Psoas muscle (tissue), 8 donors: ENCODE results near the gene SLC9C2. TPM values are rescaled to one million over a fixed set of nuclear protein-coding genes. Genes with fewer than 3 reads are reported as not detected.
"Not testable (repeated sequence)": the region's sequence is repeated elsewhere in the genome, so short reads cannot be mapped to it uniquely, and the experiment has no call there.

Source experiments
- ATAC-seq, 4 donors: fragments of 200-7000 bp; cut with Tn5 transposase; one replicate each; pipeline ENCODE4 v1.9.1; 2020; ENCODE audit warnings: moderate library complexity in 3 of 4, mild to moderate bottlenecking in 2 of 4
- DNase-seq, 2 donors: peaks; one replicate each; pipeline ENCODE4 v3.0.0-alpha.2; 2020
- H3K27ac ChIP-seq: fragments of 200-600 bp; one replicate; pipeline ENCODE4 v1.8.0; 2022
- H3K27me3 ChIP-seq, 3 donors: fragments of 200-600 bp in 1 of 3; one replicate each; pipeline versions ENCODE4 v1.6.1 to v1.8.0; 2013 to 2022; ENCODE audit warnings: low read length in 2 of 3, mild to moderate bottlenecking in 2 of 3, moderate library complexity in 1 of 3; ENCODE audit not compliant: insufficient read depth in 3 of 3
- H3K36me3 ChIP-seq, 2 donors: fragments of 200-600 bp in 1 of 2; one replicate each; pipeline versions ENCODE4 v1.6.1 to v1.8.0; 2013 to 2022; ENCODE audit warnings: low read depth in 1 of 2, mild to moderate bottlenecking in 1 of 2, moderate library complexity in 1 of 2; ENCODE audit not compliant: insufficient read depth in 1 of 2
- H3K4me1 ChIP-seq: fragments of 200-600 bp; one replicate; pipeline ENCODE4 v1.8.0; 2022
- H3K4me3 ChIP-seq: fragments of 200-600 bp; one replicate; pipeline ENCODE4 v1.8.0; 2022; ENCODE audit warnings: mild to moderate bottlenecking
- H3K9me3 ChIP-seq: fragments of 200-600 bp; one replicate; pipeline ENCODE4 v1.8.0; 2022
- WGBS, 3 donors: extraction: QIAGEN DNeasy Blood & Tissue Kit; methylation state at CpG; one replicate each; pipeline versions ENCODE4 v1.1.6 to v1.1.7; 2013; 5-methylcytosine and 5-hydroxymethylcytosine counted together
- intact Hi-C, 2 donors: fragments of 100-400 bp; cut with DNase I; formaldehyde crosslinking; loops; one replicate each; pipeline versions ENCODE4 v1.11.0 to v1.14.2; 2022
- polyA plus RNA-seq, 3 donors: library from polyadenylated mRNA; stranded (reverse); fragments of 200-250 nt; gene quantifications; one replicate each; pipeline ENCODE4 v1.2.3, GENCODE V29; 2013
- total RNA-seq, 4 donors: library from RNA; stranded (reverse); fragmentation: NEBNext Ultra II Directional in 2 of 4; extraction: Animal tissue kit (Norgen Biotek cat#: 25700) in 2 of 4; gene quantifications; one replicate each; pipeline versions ENCODE4 v1.2.1 to v1.2.4, GENCODE V29; 2021 to 2023
- TF ChIP-seq, protein P1 (sequence below): fragments of 200-600 bp; IDR thresholded peaks from one replicate; pipeline ENCODE4 v1.8.0; 2022; ENCODE audit warnings: antibody characterized with exemption
- donor health status: healthy with polysubstance abuse.
- donor health status: DM: no; HTN: no; CAD: no; lungs with moderate emphysema.
- donor health status: Bipolar disorder and iron deficiency.
- donor health status: healthy.
- donor health status: DM: yes; HTN: yes; CAD: no.
- donor health status: DM: no; HTN: no; CAD: no.
- donor health status: DM: no; HTN: no; CAD: no.
- donor health status: DM: yes; HTN: yes; CAD: no.

SLC9C2 gene
- total and polyA plus RNA-seq, 7 donors = not detected

DNA sequence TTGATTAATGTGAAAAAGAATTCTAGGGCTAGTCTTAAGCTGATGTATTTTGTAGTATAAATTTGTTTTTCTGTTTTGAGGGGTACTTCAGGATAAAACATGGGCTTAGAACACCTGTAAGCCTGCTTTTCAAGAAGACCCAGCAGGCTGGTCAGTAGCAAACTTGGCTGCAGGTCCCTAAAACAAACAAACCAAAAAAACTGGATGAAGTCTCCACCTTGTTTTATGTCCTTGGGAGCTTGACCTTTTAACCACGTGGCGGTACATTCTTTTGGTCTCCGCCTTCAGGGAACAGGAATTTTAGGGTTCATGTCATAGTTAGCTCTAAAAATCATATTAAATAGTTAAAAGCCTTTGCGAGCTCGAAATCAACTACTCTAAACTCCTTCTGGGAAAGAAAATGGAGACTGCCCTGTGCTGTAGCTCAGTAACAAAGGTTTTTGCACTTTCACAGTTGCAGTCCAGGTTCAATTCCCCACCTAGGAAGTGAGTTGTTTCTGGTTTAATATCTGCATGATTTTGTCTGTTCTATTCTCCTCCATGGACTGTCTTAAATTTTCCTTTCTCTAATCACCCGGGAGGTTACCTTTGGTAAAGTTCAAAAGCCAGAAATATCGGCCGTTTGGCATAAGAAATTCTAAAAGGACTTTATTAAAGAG is 107.1 kb downstream of the SLC9C2 start:
- ATAC-seq (no peak), DNase-seq (no peak)
- Histone ChIP-seq H3K36me3 (peaks cover 5 to 30% of the 10 kb centered on the region in 2 donors), H3K4me1 (no peaks in the 10 kb centered on the region), H3K4me3 (no peak overlapping the region), H3K9me3 (no peaks in the 10 kb centered on the region), H3K27me3 (no peaks in the 10 kb centered on the region), H3K27ac (no peak overlapping the region)
- 70 to 89% (median 85%) methylated on average over 8 of the region's 8 CpGs for WGBS, 3 donors
- intact Hi-C loops = no loop called here
- TF ChIP-seq, protein P1, sequence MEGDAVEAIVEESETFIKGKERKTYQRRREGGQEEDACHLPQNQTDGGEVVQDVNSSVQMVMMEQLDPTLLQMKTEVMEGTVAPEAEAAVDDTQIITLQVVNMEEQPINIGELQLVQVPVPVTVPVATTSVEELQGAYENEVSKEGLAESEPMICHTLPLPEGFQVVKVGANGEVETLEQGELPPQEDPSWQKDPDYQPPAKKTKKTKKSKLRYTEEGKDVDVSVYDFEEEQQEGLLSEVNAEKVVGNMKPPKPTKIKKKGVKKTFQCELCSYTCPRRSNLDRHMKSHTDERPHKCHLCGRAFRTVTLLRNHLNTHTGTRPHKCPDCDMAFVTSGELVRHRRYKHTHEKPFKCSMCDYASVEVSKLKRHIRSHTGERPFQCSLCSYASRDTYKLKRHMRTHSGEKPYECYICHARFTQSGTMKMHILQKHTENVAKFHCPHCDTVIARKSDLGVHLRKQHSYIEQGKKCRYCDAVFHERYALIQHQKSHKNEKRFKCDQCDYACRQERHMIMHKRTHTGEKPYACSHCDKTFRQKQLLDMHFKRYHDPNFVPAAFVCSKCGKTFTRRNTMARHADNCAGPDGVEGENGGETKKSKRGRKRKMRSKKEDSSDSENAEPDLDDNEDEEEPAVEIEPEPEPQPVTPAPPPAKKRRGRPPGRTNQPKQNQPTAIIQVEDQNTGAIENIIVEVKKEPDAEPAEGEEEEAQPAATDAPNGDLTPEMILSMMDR = no peak

DNA sequence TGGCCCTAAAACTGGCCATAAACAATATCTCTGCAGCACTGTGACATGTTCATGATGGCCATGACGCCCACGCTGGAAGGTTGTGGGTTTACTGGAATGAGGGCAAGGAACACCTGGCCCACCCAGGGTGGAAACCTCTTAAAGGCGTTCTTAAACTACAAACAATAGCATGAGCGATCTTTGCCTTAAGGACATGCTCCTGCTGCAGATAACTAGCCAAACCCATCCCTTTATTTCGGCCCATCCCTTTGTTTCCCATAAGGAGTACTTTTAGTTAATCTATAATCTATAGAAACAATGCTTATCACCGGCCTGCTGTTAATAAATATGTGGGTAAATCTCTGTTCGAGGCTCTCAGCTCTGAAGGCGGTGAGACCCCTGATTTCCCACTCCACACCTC is 109.7 kb downstream of the SLC9C2 start:
- not testable (repeated sequence) for DNase-seq, H3K27me3 ChIP-seq, H3K27ac ChIP-seq, H3K4me1 ChIP-seq, H3K9me3 ChIP-seq, ATAC-seq, H3K4me3 ChIP-seq
- H3K36me3 ChIP-seq = peaks cover 9 to 41% of the 10 kb centered on the region in 2 donors
- intact Hi-C loops = loop anchor here in 1 of 2 donors (5.0 kb wide), 1 partner anchor 61 kb away; no protein-coding TSS in a partner anchor
- 88 to 97% (median 93%) methylated on average over 8 of the region's 8 CpGs for WGBS, 3 donors

DNA sequence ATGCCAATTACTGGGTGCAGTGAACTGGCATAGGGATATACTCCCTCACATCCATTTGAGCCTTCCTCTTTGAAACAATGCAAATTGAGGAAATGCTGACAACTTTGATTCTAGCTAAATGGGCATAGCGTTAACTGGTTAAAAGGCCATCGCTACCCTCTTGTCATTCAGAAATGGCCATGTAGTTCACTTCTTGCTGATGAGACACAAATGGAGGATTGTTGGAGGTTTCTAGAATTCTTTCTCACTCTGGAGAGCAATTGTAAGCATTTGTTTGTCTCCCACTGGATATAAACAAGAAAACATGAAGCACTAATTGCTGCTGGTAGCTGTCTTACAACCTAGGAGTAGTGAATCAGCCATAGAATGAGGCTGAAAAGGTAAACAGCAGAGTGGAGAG is 111.4 kb downstream of the SLC9C2 start:
- TF ChIP-seq, protein P1 = no peak
- intact Hi-C loops = loop anchor here in 1 of 2 donors (5.0 kb wide), 1 partner anchor 59 kb away; no protein-coding TSS in a partner anchor
- Histone ChIP-seq H3K36me3 (peaks cover 17 to 58% of the 10 kb centered on the region in 2 donors), H3K4me3 (no peak overlapping the region), H3K27ac (no peak overlapping the region), H3K9me3 (no peaks in the 10 kb centered on the region), H3K4me1 (no peaks in the 10 kb centered on the region), H3K27me3 (no peaks in the 10 kb centered on the region)
- DNase-seq (no peak), ATAC-seq (peak in 2 of 4 donors; percentile 7 to 8)
- WGBS, 3 donors = 96 to 100% (median 99%) methylated on average over 2 of the region's 2 CpGs

DNA sequence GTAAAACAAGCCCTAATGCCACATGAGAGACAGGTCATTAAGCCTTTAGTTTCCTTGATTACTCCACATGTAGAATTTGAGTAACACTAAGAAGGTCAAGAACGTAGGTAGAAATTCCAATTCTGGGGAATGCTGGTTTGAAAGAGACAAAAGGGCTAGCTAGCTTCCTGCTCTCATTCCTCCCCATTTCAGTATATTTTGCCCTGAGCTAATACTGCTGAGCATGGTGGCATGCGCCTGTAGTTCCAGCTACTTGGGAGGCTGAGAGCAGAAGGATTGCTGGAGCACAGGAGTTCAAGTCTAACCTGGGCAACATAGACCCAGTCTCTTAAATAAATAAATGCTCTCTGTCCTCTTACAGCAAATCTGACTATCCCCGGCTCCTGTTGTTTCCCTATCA is 112.9 kb downstream of the SLC9C2 start:
- Histone ChIP-seq H3K27ac (peak overlapping the region; percentile 36), H3K36me3 (peaks cover 26 to 73% of the 10 kb centered on the region in 2 donors), H3K4me3 (no peak overlapping the region), H3K9me3 (no peaks in the 10 kb centered on the region), H3K27me3 (no peaks in the 10 kb centered on the region), H3K4me1 (no peaks in the 10 kb centered on the region)
- TF ChIP-seq, protein P1 = no peak
- DNase-seq = no peak
- peak in 2 of 4 donors; percentile 12 to 18 for ATAC-seq
- intact Hi-C loops = loop anchor here in 1 of 2 donors (5.0 to 10.0 kb wide), 2 partner anchors 58 to 445 kb away; no protein-coding TSS in a partner anchor
- WGBS, 3 donors = 94 to 98% (median 97%) methylated on average over 3 of the region's 3 CpGs

DNA sequence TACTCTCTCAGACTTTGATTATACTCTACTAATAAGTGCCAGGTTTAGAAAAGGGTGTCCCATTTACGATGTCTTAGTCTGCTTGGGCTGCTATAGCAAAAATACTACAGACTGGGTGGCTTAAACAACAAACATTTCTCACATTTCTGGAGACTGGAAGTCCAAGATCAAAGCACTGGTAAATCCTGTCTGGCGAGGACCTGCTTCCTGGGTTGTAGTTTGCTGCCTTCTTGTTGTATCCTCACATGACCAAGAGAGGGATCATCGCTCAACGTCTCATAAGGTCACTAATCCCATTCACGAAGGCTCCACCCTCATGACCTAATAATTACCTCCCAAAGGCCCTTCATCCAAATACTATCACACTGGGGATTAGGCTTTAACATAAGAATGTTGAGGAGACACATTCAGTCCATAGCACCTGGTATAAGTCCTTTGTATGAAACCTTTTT is 113.7 kb downstream of the SLC9C2 start:
- intact Hi-C loops = loop anchor here in 1 of 2 donors (10.0 kb wide), 1 partner anchor 446 kb away; no protein-coding TSS in a partner anchor
- Histone ChIP-seq H3K36me3 (peaks cover 27 to 81% of the 10 kb centered on the region in 2 donors), H3K27me3 (no peaks in the 10 kb centered on the region), H3K4me3 (no peak overlapping the region), H3K4me1 (no peaks in the 10 kb centered on the region), H3K27ac (no peak overlapping the region), H3K9me3 (no peaks in the 10 kb centered on the region)
- peak in 3 of 4 donors; percentile 26 to 40 (median 29) for ATAC-seq
- no peak for DNase-seq
- 75 to 86% (median 79%) methylated on average over 5 of the region's 5 CpGs for WGBS, 3 donors
- TF ChIP-seq, protein P1 = no peak
